Stimulated activated CD4-positive, alpha-beta T cell treated with anti-CD3 and anti-CD28 coated beads, TNF-alpha, amount 100 ng/mL, for 1 hour (primary cell): Measurements from ENCODE around the gene HAGHL.
"Not testable (repeated sequence)": the region's sequence is repeated elsewhere in the genome, so short reads cannot be mapped to it uniquely, and the experiment has no call there.

Source experiments
- DNase-seq, 3 donors: peaks; one replicate each; pipeline ENCODE4 v3.0.0-alpha.2; 2020; ENCODE audit warnings: low read depth in 3 of 3, low spot score in 1 of 3

Gene HAGHL

GRCh38 chr16:751152-752006 lies 24.5 kb downstream of the HAGHL start:
- DNase-seq: no peak

- no peak for DNase-seq
Observed at GRCh38 chr16:752007-752312, 25.1 kb downstream of the HAGHL start.

GRCh38 chr16:754121-754607 lies 27.3 kb downstream of the HAGHL start:
- not testable (repeated sequence) for DNase-seq

DNA sequence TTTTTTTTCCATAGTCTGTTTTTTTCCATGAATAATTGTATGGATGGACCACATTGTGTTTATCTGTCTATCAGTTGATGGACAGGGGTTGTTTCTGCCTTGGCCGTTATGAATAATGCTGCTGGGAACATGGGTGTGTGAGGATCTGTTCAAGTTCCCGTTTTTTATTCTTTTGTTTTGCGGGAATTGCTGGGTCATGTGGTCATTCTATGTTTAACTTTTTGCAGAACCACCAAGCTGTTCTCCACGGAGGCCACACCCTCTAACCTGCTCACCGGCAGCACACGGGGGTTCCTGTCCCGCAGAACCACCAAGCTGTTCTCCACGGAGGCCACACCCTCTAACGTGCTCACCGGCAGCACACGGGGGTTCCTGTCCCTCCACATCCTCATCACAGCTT lies 27.8 kb downstream of the HAGHL start:
- no peak for DNase-seq

GRCh38 chr16:756428-756827 lies 29.5 kb downstream of the HAGHL start:
- DNase-seq: no peak

GRCh38 chr16:759110-759910 lies 32.4 kb downstream of the HAGHL start:
- no peak for DNase-seq

DNA sequence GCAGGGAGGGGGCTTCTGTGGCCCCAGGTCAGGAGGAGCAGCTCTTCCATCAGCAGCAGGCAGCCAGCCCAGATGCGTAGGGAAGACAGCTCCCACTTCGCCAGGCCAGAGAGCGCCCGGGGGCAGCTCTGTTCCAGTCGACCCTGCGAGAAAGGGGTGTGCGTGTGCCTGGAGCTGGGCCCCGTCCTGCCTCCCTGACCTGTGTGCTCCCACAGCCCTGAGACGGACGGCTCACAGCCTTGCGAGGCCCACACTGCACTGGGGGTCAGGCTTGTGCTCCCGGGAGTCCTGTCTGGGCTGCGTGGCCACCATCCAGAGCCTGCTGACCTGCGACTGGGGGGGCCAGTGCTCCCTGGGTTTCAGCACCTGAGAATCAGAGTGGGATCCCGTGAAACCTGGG lies 33.2 kb downstream of the HAGHL start:
- DNase-seq: no peak

DNA sequence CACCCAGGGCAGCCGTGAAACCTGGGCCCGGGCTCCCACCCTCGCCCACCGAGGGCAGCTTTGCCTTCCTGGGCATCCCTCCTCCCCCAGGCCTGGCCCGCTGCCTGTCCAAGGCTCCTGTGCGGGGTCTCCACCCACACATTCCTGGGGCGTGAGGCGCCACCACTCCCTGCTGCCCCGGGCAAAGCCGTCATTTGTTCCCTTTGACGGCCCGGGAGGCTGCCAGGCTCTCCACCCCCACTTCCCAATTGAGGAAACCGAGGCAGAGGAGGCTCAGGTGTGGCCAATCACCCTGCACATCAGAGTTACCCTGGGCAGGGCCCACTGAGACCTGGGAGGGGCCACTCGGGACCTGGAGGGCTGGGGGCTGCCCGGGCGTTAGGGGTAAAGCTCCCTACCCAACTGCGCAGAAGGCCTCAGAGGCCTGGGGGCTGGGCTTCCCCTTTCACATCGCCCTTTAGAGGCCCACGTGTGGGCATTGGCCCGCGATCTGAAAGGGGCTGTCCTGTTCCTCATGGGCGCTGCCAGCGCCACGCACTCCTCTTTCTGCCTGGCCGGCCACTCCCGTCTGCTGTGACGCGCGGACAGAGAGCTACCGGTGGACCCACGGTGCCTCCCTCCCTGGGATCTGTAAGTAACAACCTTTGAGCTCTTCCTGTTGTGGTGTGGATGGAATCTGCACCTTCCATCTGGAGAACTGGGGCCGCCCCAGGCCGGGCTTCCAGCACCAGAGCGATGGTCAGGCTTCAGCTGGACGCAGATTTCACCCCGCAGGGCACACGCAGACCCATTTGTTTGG lies 33.8 kb downstream of the HAGHL start, which contains the start of gene MSLN:
Gene MSLN, plus strand, starts transcription at position 190 of the 799 bp plus-strand sequence. CDS start 1,947 bp downstream, outside the sequence.
- no peak for DNase-seq

DNA sequence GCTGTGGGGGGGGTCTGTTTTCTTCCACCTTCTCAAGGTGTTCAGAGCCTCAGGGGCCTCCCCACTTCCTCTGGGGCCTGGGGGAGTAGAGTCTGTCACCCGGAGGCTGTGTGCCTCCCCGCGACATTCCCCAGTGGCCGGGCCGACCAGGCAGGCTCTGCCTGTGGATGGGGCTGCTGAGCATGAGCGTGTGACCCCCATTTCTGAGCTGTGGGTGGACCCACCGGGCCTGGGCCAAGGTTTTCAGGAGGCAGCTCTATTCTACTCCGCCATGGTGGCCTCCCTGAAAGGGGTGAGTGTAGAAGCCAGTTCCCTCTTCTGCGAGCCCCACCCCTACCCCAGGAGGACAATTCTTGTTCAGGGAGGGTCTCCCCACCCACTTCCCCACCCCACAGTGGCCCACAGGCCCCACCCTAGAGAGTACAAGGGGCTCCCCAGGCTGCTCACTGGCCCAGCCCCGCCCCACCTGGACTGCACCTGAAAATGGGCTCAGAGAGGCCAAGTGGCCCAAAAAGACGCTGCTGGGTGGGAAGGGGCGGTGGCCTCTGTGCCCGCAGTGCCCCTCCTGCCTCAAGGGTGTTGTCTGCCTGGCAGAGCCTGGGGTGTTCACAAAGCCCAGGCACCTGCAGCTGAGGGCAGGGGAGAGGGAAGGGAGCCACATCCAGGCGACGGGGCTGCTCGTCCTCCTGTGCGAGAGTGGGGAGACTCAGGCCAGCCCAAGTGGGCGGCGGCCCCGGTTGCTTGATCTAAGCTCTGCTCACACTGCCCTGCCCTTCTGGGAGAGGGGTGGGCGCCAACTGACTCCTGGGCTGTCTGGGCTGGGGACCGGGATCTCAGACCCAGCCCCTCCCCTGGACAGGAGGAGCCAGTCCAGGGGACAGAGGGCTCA lies 35.0 kb downstream of the HAGHL start:
- no peak for DNase-seq

DNA sequence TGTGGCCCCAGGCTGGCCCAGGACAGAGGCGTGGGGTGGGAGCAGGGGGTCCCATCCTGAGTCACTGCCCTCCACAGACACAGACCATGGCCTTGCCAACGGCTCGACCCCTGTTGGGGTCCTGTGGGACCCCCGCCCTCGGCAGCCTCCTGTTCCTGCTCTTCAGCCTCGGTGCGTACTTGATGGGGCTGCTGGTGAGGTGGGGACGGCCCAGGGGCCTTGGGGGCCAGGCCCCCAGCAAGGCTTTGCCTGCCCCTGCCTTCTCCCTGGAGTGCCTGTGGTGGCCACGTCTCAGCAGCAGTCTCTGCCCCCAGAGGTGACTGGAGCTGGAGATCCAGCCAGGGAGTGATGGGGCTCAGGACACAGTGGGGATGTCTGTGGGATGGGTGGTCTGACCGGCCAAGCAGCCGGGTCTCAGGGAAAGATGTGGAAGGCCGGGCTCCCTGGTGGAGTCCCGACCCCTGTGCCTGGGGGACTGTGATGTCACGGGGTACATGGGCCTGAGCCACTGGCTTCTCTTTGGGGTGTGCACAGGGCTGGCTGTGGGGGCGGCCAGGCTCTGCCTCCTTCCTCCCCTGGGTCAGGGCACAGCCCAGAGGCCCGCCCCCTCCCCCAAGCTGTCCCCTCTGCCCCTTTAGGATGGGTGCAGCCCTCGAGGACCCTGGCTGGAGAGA lies 35.8 kb downstream of the HAGHL start:
- no peak for DNase-seq

- DNase-seq: no peak
Observed at GRCh38 chr16:763369-764183, 36.7 kb downstream of the HAGHL start.

- DNase-seq: no peak
Observed at GRCh38 chr16:764184-764750, 37.4 kb downstream of the HAGHL start.

DNA sequence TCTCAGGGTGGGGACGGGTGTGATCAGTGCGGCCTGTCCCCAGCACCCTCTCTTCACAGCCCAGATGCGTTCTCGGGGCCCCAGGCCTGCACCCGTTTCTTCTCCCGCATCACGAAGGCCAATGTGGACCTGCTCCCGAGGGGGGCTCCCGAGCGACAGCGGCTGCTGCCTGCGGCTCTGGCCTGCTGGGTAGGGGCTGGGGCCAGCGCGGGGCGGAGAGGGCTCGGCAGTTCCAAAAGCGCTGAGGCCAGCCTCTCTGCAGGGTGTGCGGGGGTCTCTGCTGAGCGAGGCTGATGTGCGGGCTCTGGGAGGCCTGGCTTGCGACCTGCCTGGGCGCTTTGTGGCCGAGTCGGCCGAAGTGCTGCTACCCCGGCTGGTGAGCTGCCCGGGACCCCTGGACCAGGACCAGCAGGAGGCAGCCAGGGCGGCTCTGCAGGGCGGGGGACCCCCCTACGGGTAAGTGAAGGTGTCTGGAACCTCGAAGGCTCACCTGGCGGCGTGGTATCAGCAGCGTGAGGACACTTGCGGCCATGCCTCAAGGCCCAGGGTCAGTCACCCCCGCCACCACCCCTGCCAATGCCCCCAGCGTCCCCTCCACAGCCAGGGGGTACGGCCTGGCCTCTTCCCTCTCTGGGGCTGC lies 38.1 kb downstream of the HAGHL start:
- no peak for DNase-seq

DNA sequence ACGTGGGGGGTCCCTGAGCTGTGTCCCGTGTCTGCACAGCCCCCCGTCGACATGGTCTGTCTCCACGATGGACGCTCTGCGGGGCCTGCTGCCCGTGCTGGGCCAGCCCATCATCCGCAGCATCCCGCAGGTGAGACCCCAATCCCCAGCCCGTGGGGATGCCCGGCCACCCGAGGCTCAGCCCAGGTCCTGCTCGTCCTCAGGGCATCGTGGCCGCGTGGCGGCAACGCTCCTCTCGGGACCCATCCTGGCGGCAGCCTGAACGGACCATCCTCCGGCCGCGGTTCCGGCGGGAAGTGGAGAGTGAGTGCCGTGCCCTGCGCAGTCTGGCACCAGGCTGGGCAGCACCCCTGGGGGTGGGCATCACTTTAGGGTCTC lies 38.6 kb downstream of the HAGHL start:
- no peak for DNase-seq

DNA sequence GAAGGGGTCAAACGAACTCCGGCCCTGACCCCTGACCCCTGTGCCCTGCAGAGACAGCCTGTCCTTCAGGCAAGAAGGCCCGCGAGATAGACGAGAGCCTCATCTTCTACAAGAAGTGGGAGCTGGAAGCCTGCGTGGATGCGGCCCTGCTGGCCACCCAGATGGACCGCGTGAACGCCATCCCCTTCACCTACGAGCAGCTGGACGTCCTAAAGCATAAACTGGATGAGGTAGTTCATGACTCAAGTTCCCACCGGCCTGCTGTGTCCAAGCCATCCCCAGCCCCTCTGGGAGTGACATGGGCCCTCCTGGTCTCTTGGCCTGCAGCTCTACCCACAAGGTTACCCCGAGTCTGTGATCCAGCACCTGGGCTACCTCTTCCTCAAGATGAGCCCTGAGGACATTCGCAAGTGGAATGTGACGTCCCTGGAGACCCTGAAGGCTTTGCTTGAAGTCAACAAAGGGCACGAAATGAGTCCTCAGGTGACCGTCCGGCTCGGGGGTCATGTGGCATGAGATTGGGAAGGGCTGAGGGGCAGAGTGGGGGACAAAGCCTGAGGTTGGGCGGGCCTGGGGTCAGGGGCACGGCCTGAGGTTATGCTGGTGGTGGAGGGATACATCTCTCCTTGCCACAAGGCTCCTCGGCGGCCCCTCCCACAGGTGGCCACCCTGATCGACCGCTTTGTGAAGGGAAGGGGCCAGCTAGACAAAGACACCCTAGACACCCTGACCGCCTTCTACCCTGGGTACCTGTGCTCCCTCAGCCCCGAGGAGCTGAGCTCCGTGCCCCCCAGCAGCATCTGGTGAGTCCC lies 39.3 kb downstream of the HAGHL start:
- no peak for DNase-seq

DNA sequence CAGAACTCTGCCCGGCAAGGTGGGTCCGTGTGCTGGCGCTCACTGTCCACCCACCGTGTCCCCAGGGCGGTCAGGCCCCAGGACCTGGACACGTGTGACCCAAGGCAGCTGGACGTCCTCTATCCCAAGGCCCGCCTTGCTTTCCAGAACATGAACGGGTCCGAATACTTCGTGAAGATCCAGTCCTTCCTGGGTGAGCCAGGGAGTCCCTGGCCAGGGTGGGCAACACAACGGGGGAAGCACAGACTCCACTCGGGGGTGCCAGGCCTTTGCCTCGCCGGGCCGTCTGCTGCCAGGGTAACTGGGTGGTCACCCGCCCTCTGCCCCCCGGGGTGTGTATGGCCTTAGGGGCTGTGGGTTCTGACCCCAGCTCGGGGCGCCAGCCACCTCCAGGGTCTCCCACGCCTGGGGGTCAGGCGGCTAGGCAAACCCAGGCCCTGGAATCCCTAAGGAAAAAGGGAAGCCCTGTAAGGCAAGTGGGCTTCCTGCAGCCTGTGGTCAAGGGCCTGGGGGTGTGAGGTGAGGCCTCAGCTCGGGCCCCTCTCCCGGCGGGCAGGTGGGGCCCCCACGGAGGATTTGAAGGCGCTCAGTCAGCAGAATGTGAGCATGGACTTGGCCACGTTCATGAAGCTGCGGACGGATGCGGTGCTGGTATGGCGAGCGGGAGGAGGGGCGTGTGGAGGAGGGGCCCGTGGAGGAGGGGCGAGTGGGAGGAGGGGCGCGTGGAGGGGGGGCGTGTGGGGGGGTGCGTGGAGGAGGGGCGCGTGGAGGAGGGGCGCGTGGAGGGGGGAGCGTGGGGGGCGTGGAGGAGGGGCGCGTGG lies 40.1 kb downstream of the HAGHL start:
- no peak for DNase-seq
